Mammary epithelial cell (primary cell): Measurements from ENCODE around the gene CD2AP.

ENCODE experiments used
- EZH2 ChIP-seq: IDR thresholded peaks from 2 replicates; pipeline ENCODE4 v1.6.1; 2012; ENCODE audit warnings: low read length, inconsistent platforms, borderline replicate concordance
- TF ChIP-seq, protein P1 (sequence below), 2 donors: IDR thresholded peaks in 1 of 2; conservative IDR thresholded peaks in 1 of 2; 2 replicates each; pipeline ENCODE4 v1.5.1; 2011 to 2012; ENCODE audit warnings: inconsistent platforms in 2 of 2, low read length in 2 of 2, mild to moderate bottlenecking in 2 of 2, control low read depth in 1 of 2, low read depth in 1 of 2; ENCODE audit not compliant: insufficient read depth in 1 of 2; ENCODE audit errors: extremely low read depth in 1 of 2

DNA sequence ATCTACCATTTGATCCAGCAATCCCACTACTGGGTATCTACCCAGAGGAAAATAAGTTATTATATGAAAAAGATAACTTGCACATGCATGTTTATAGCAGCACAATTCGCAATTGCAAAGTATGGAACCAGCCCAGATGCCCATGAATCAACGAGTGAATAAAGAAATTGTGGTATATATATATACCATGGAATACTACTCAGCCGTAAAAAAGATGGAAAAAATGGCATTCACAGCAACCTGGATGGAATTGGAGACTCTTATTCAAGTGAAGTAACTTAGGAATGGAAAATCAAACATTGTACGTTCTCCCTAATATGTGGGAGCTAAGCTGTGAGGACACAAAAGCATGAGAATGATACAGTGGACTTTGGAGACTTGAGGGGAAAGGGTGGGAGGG lies 120.8 kb downstream of the CD2AP start:
- TF ChIP-seq, protein P1, sequence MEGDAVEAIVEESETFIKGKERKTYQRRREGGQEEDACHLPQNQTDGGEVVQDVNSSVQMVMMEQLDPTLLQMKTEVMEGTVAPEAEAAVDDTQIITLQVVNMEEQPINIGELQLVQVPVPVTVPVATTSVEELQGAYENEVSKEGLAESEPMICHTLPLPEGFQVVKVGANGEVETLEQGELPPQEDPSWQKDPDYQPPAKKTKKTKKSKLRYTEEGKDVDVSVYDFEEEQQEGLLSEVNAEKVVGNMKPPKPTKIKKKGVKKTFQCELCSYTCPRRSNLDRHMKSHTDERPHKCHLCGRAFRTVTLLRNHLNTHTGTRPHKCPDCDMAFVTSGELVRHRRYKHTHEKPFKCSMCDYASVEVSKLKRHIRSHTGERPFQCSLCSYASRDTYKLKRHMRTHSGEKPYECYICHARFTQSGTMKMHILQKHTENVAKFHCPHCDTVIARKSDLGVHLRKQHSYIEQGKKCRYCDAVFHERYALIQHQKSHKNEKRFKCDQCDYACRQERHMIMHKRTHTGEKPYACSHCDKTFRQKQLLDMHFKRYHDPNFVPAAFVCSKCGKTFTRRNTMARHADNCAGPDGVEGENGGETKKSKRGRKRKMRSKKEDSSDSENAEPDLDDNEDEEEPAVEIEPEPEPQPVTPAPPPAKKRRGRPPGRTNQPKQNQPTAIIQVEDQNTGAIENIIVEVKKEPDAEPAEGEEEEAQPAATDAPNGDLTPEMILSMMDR (conservative IDR thresholded peaks at IDR 0.05 in 1 of 2, IDR thresholded peaks at IDR 0.05 in 1 of 2; ENCODE audit: extremely low read depth in 1 of 2, insufficient read depth in 1 of 2, low read depth in 1 of 2, low read length in 2 of 2): no peak
- no peak for TF ChIP-seq EZH2
